HepG2 (cell line): ENCODE results near the gene S100P. TPM values are rescaled to one million over a fixed set of nuclear protein-coding genes. Genes with fewer than 3 reads are reported as not detected.

Experiments
- ATAC-seq: fragments of 200-7000 bp; cut with Tn5 transposase; 3 replicates; pipeline ENCODE4 v1.9.1; 2020; ENCODE audit warnings: mild to moderate bottlenecking, moderate library complexity
- BruUV-seq: library from RNA; stranded (reverse); fragments of 400-500 nt; replicated peaks from 2 replicates; lab custom pipeline; 2021; lab: Mats Ljungman, UMichigan
- CTCF ChIA-PET: fragments of 300-600 bp; formaldehyde crosslinking; extraction: SDS; loops from one replicate; lab custom pipeline; 2021; ENCODE audit warnings: low total read pairs, inconsistent platforms, low intra/inter-chr PET ratio; lab: Yijun Ruan, JAX
- POLR2A ChIA-PET: fragments of 350-600 bp; sonication (Branson Sonifier 250); formaldehyde crosslinking; loops from one replicate; lab custom pipeline; 2020; ENCODE audit warnings: antibody characterized with exemption, inconsistent platforms; lab: Yijun Ruan, JAX
- DNase-seq: peaks from one replicate; pipeline ENCODE4 v3.0.0-alpha.2; 2015; ENCODE audit warnings: low spot score
- FAIRE-seq: peaks from 3 replicates; lab custom pipeline; 2011; peaks lifted over from hg19 to GRCh38; lab: Jason Lieb, UNC
- H2AFZ ChIP-seq: one replicate; pipeline ENCODE4 v1.6.1; 2011; ENCODE audit warnings: low read length, inconsistent platforms
- H3K27ac ChIP-seq: fragments of 300-600 bp; 3 replicates; pipeline ENCODE4 v1.8.0; 2011; ENCODE audit warnings: mixed run types, mild to moderate bottlenecking, mixed read lengths, low read length, inconsistent platforms; ENCODE audit not compliant: insufficient read depth; ENCODE audit errors: extremely low read length
- H3K27me3 ChIP-seq, 2 experiments: fragments of 200-600 bp in 1 of 2; 2 replicates in 1 of 2; 3 replicates in 1 of 2; pipeline versions ENCODE4 v1.6.0 to v1.8.0; 2011; ENCODE audit warnings: low read length in 2 of 2, mild to moderate bottlenecking in 2 of 2, moderate library complexity in 2 of 2, inconsistent platforms in 1 of 2; ENCODE audit not compliant: insufficient read depth in 2 of 2, control insufficient read depth in 1 of 2
- H3K36me3 ChIP-seq, 2 experiments: fragments of 200-600 bp in 1 of 2; replicated peaks in 1 of 2; 2 replicates in 1 of 2; 3 replicates in 1 of 2; pipeline versions ENCODE4 v1.5.1 to v1.8.0; 2011; ENCODE audit warnings: low read length in 2 of 2, inconsistent platforms in 1 of 2; ENCODE audit not compliant: insufficient read depth in 2 of 2, control insufficient read depth in 1 of 2
- H3K4me1 ChIP-seq: 2 replicates; pipeline ENCODE4 v1.5.1; 2012; ENCODE audit warnings: low read length, inconsistent platforms; ENCODE audit not compliant: insufficient read depth
- H3K4me2 ChIP-seq: 2 replicates; pipeline ENCODE4 v1.6.0; 2011; ENCODE audit warnings: low read depth, low read length, inconsistent platforms
- H3K4me3 ChIP-seq, 3 experiments: fragments of 200-600 bp in 1 of 3; sonication (generic), shearing (Covaris generic) in 1 of 3; replicated peaks in 1 of 3; 2 replicates each; pipeline ENCODE4 v1.5.1; 2011 to 2016; ENCODE audit warnings: low read length in 3 of 3, inconsistent platforms in 2 of 3, low read depth in 2 of 3, mild to moderate bottlenecking in 2 of 3, control low read depth in 1 of 3, mixed read lengths in 1 of 3; ENCODE audit not compliant: insufficient read depth in 1 of 3
- H3K79me2 ChIP-seq: one replicate; pipeline ENCODE4 v1.6.1; 2011; ENCODE audit warnings: low read length, inconsistent platforms; ENCODE audit not compliant: insufficient read depth
- H3K9ac ChIP-seq: 2 replicates; pipeline ENCODE4 v1.6.0; 2011; ENCODE audit warnings: mild to moderate bottlenecking, low read depth, low read length, inconsistent platforms; ENCODE audit not compliant: insufficient read depth
- H3K9me3 ChIP-seq: 2 replicates; pipeline ENCODE4 v1.5.1; 2012; ENCODE audit warnings: mild to moderate bottlenecking, low read length
- H4K20me1 ChIP-seq: 2 replicates; pipeline ENCODE4 v1.6.0; 2011; ENCODE audit warnings: inconsistent platforms, mild to moderate bottlenecking, low read length, moderate library complexity; ENCODE audit not compliant: insufficient read depth
- ARID2 ChIP-seq: sonication (generic); formaldehyde crosslinking; IDR thresholded peaks from 2 replicates; pipeline ENCODE4 v1.8.1; 2022; ENCODE audit warnings: mild to moderate bottlenecking, missing genetic modification reagents, borderline replicate concordance
- FOXC1 ChIP-seq: sonication (generic); formaldehyde crosslinking; IDR thresholded peaks from 2 replicates; pipeline ENCODE4 v1.8.0; 2022; ENCODE audit warnings: mild to moderate bottlenecking, missing genetic modification reagents, borderline replicate concordance
- GABPA ChIP-seq, 2 experiments: IDR thresholded peaks; 2 replicates each; pipeline ENCODE4 v1.6.1; 2011 to 2016; ENCODE audit warnings: low read depth in 2 of 2, low read length in 1 of 2, missing biosample characterization in 1 of 2, missing genetic modification characterization in 1 of 2
- NFIB ChIP-seq: sonication (generic); formaldehyde crosslinking; IDR thresholded peaks from 2 replicates; pipeline ENCODE4 v1.9.0; 2021; ENCODE audit warnings: missing genetic modification reagents, mild to moderate bottlenecking, borderline replicate concordance
- PCBP2 ChIP-seq: fragments of 200-400 bp; formaldehyde crosslinking; optimal IDR thresholded peaks from 2 replicates; pipeline ENCODE3; 2018; ENCODE audit warnings: low read length, low read depth; ENCODE audit not compliant: poor library complexity, severe bottlenecking
- SALL1 ChIP-seq: sonication (generic); formaldehyde crosslinking; IDR thresholded peaks from 2 replicates; pipeline ENCODE4 v1.8.0; 2022; ENCODE audit warnings: mild to moderate bottlenecking, missing genetic modification reagents
- XRCC5 ChIP-seq: fragments of 200-400 bp; formaldehyde crosslinking; optimal IDR thresholded peaks from 2 replicates; pipeline ENCODE3; 2017; ENCODE audit warnings: mild to moderate bottlenecking, low read length
- ZNF34 ChIP-seq: sonication (generic); formaldehyde crosslinking; IDR thresholded peaks from 2 replicates; pipeline ENCODE4 v1.4.0; 2020; ENCODE audit warnings: mild to moderate bottlenecking, missing genetic modification reagents, borderline replicate concordance
- ZNF546 ChIP-seq: sonication (generic); formaldehyde crosslinking; conservative IDR thresholded peaks from 2 replicates; pipeline ENCODE4 v1.8.1; 2023; ENCODE audit warnings: mild to moderate bottlenecking, missing genetic modification reagents
- WGBS: methylation state at CpG from one replicate; pipeline ENCODE4 v1.1.6; 2017; ENCODE audit warnings: low lambda C conversion rate; 5-methylcytosine and 5-hydroxymethylcytosine counted together
- in situ Hi-C: cut with HindIII; loops from 2 replicates; pipeline ENCODE4 v1.10.0; 2017; ENCODE audit warnings: low pct_unique_long_range_greater_than_20kb; ENCODE audit not compliant: extremely low pct_ligation_motif_present
- intact Hi-C: fragments of 100-400 bp; cut with micrococcal nuclease; formaldehyde crosslinking; loops from one replicate; pipeline ENCODE4 v1.10.0; 2022; ENCODE audit not compliant: unreplicated experiment
- polyA plus RNA-seq, 8 experiments: library from polyadenylated mRNA; depleted of rRNA in 3 of 8; stranded (reverse) in 7 of 8; unstranded in 1 of 8; fragments of >200 nt; fragmentation: Illumina TruSeq in 4 of 8; extraction: Trizol in 4 of 8; gene quantifications; 2 replicates each; pipeline versions ENCODE4 v1.2.1 to v1.2.3, GENCODE V29; 2011 to 2016; ENCODE audit warnings: low read depth in 4 of 8, missing spikeins in 1 of 8, mixed read lengths in 1 of 8; ENCODE audit not compliant: insufficient read depth in 1 of 8
- total RNA-seq, 5 experiments: library from RNA; depleted of rRNA; stranded (reverse); fragments of >200 nt; fragmentation: Illumina TruSeq; extraction: Trizol; gene quantifications; 2 replicates each; pipeline ENCODE4 v1.2.3, GENCODE V29; 2016; ENCODE audit warnings: low read depth in 1 of 5
- TF ChIP-seq, protein P1 (sequence below): IDR thresholded peaks from 2 replicates; pipeline ENCODE4 v1.6.1; 2016; ENCODE audit warnings: low read depth, missing genetic modification reagents, missing compliant biosample characterization
- TF ChIP-seq, protein P2 (sequence below): sonication (generic); formaldehyde crosslinking; IDR thresholded peaks from 2 replicates; pipeline ENCODE4 v1.5.1; 2020; ENCODE audit warnings: missing genetic modification reagents, mild to moderate bottlenecking, borderline replicate concordance
- TF ChIP-seq, protein P3 (sequence below): IDR thresholded peaks from 2 replicates; pipeline ENCODE4 v1.6.1; 2016; ENCODE audit warnings: mild to moderate bottlenecking
- TF ChIP-seq, protein P4 (sequence below), 2 experiments: fragments of 450-650 bp in 1 of 2; sonication (generic) in 1 of 2; formaldehyde crosslinking; IDR thresholded peaks; 2 replicates each; pipeline versions ENCODE4 v1.5.0 to v1.8.0; 2020 to 2022; ENCODE audit warnings: mild to moderate bottlenecking in 1 of 2, missing genetic modification reagents in 1 of 2

The S100P gene
- total and polyA plus RNA-seq, 2 of the 13 experiments (the other 11 are each of a cell fraction or from before 2014, with no cell fraction given), result 278 to 1,649 TPM

DNA sequence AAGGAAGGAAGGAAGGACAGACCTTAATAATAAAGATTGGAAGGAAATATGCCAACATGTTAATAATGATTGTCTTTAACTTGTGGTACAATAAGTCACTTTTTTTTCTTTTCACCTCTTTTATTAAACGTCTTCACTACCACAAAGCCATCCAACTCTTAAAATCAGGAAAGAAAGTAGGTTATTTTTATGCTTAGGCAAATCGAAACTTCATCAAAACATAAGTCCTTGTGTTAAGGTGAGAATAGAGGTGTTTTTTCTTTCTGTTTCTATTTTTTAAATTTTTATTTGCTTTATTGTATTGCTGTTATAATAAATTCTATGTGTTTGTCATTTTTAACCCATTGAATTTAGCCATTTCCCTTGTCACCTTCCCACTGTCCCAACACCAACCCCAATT lies 48.8 kb downstream of the S100P start:
- WGBS, result 55% methylated on average over 2 of the region's 2 CpGs
- no peak for FAIRE-seq
- TF ChIP-seq FOXC1 (CRISPR knock-in tag) (no peak), PCBP2 (no peak), GABPA (IDR thresholded peaks at IDR 0.05; ENCODE audit: low read depth, low read length) (no peak), GABPA (CRISPR knock-in tag; IDR thresholded peaks at IDR 0.05; ENCODE audit: low read depth) (no peak), SALL1 (CRISPR knock-in tag) (no peak), NFIB (CRISPR knock-in tag) (no peak), ZNF34 (CRISPR knock-in tag) (no peak), XRCC5 (no peak), ARID2 (CRISPR knock-in tag) (no peak), ZNF546 (CRISPR knock-in tag) (no peak)
- TF ChIP-seq, protein P1, sequence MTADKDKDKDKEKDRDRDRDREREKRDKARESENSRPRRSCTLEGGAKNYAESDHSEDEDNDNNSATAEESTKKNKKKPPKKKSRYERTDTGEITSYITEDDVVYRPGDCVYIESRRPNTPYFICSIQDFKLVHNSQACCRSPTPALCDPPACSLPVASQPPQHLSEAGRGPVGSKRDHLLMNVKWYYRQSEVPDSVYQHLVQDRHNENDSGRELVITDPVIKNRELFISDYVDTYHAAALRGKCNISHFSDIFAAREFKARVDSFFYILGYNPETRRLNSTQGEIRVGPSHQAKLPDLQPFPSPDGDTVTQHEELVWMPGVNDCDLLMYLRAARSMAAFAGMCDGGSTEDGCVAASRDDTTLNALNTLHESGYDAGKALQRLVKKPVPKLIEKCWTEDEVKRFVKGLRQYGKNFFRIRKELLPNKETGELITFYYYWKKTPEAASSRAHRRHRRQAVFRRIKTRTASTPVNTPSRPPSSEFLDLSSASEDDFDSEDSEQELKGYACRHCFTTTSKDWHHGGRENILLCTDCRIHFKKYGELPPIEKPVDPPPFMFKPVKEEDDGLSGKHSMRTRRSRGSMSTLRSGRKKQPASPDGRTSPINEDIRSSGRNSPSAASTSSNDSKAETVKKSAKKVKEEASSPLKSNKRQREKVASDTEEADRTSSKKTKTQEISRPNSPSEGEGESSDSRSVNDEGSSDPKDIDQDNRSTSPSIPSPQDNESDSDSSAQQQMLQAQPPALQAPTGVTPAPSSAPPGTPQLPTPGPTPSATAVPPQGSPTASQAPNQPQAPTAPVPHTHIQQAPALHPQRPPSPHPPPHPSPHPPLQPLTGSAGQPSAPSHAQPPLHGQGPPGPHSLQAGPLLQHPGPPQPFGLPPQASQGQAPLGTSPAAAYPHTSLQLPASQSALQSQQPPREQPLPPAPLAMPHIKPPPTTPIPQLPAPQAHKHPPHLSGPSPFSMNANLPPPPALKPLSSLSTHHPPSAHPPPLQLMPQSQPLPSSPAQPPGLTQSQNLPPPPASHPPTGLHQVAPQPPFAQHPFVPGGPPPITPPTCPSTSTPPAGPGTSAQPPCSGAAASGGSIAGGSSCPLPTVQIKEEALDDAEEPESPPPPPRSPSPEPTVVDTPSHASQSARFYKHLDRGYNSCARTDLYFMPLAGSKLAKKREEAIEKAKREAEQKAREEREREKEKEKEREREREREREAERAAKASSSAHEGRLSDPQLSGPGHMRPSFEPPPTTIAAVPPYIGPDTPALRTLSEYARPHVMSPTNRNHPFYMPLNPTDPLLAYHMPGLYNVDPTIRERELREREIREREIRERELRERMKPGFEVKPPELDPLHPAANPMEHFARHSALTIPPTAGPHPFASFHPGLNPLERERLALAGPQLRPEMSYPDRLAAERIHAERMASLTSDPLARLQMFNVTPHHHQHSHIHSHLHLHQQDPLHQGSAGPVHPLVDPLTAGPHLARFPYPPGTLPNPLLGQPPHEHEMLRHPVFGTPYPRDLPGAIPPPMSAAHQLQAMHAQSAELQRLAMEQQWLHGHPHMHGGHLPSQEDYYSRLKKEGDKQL, result no peak
- TF ChIP-seq, protein P2, sequence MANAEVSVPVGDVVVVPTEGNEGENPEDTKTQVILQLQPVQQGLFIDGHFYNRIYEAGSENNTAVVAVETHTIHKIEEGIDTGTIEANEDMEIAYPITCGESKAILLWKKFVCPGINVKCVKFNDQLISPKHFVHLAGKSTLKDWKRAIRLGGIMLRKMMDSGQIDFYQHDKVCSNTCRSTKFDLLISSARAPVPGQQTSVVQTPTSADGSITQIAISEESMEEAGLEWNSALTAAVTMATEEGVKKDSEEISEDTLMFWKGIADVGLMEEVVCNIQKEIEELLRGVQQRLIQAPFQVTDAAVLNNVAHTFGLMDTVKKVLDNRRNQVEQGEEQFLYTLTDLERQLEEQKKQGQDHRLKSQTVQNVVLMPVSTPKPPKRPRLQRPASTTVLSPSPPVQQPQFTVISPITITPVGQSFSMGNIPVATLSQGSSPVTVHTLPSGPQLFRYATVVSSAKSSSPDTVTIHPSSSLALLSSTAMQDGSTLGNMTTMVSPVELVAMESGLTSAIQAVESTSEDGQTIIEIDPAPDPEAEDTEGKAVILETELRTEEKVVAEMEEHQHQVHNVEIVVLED (CRISPR knock-in tag), result no peak
- TF ChIP-seq, protein P3, sequence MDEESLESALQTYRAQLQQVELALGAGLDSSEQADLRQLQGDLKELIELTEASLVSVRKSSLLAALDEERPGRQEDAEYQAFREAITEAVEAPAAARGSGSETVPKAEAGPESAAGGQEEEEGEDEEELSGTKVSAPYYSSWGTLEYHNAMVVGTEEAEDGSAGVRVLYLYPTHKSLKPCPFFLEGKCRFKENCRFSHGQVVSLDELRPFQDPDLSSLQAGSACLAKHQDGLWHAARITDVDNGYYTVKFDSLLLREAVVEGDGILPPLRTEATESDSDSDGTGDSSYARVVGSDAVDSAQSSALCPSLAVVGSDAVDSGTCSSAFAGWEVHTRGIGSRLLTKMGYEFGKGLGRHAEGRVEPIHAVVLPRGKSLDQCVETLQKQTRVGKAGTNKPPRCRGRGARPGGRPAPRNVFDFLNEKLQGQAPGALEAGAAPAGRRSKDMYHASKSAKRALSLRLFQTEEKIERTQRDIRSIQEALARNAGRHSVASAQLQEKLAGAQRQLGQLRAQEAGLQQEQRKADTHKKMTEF (CRISPR knock-in tag), result no peak
- TF ChIP-seq, protein P4, sequence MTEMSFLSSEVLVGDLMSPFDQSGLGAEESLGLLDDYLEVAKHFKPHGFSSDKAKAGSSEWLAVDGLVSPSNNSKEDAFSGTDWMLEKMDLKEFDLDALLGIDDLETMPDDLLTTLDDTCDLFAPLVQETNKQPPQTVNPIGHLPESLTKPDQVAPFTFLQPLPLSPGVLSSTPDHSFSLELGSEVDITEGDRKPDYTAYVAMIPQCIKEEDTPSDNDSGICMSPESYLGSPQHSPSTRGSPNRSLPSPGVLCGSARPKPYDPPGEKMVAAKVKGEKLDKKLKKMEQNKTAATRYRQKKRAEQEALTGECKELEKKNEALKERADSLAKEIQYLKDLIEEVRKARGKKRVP (CRISPR knock-in tag; IDR thresholded peaks at IDR 0.05), result no peak

More for the DNA sequence above, 48.8 kb downstream of the S100P start:
- Histone ChIP-seq H3K27me3 (no peaks in the 10 kb centered on the region), H3K9me3 (no peaks in the 10 kb centered on the region), H2AFZ (no peak overlapping the region), H3K4me1 (peaks cover 18% of the 10 kb centered on the region), H3K4me3 (no peak overlapping the region), H3K79me2 (no peaks in the 10 kb centered on the region), H3K4me2 (no peak overlapping the region), H3K9ac (no peak overlapping the region), H4K20me1 (no peaks in the 10 kb centered on the region), H3K36me3 (no peaks in the 10 kb centered on the region), H3K27ac (no peak overlapping the region)
- POLR2A ChIA-PET, result no interaction called here
- ATAC-seq (no peak), DNase-seq (no peak)
- BruUV-seq, result no TSS peak
- intact Hi-C loops (no loop called here), in situ Hi-C loops (no loop called here)
- CTCF ChIA-PET, result no interaction called here
